Measurements from ENCODE around the gene KSR1. TPM values are rescaled to one million over a fixed set of nuclear protein-coding genes. Genes with fewer than 3 reads are reported as not detected.
"Not testable (repeated sequence)": the region's sequence is repeated elsewhere in the genome, so short reads cannot be mapped to it uniquely, and the experiment has no call there.

KSR1 gene
- total and polyA plus RNA-seq, 2 of the 8 experiments (the other 6 are each of a cell fraction or from before 2014, with no cell fraction given), result 14.1 to 34.7 TPM

DNA sequence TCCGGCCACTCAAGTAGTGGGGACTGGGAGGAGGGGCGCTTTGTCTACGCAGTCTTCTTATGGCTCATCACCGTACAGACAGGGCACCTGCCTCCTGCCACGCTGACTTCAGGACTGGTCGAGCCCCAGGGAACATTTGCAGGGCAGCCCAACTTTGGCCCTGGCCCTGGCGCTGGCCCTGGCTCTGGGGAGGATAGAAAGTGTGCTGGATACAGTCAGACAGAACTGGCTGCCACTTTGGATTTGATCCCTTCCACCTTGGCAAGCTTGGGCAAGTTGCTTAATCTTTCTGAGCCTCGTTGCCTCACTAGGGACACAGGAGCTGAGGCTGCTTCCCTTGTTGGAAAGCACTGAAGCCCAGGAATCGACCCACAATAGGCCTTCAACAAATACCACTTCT, 188.3 kb downstream of the KSR1 start (continued):
- no peak for TF ChIP-seq PHF8 (conservative IDR thresholded peaks at IDR 0.05; ENCODE audit: low read depth, low read length)
- no peak for TF ChIP-seq NANOG (IDR thresholded peaks at IDR 0.05; ENCODE audit: insufficient read depth, low read depth, low read length, poor library complexity, severe bottlenecking)
- no peak for TF ChIP-seq EP300 (IDR thresholded peaks at IDR 0.05; ENCODE audit: borderline replicate concordance in 1 of 2, low read depth in 2 of 2, low read length in 2 of 2)
- TF ChIP-seq, protein P1, sequence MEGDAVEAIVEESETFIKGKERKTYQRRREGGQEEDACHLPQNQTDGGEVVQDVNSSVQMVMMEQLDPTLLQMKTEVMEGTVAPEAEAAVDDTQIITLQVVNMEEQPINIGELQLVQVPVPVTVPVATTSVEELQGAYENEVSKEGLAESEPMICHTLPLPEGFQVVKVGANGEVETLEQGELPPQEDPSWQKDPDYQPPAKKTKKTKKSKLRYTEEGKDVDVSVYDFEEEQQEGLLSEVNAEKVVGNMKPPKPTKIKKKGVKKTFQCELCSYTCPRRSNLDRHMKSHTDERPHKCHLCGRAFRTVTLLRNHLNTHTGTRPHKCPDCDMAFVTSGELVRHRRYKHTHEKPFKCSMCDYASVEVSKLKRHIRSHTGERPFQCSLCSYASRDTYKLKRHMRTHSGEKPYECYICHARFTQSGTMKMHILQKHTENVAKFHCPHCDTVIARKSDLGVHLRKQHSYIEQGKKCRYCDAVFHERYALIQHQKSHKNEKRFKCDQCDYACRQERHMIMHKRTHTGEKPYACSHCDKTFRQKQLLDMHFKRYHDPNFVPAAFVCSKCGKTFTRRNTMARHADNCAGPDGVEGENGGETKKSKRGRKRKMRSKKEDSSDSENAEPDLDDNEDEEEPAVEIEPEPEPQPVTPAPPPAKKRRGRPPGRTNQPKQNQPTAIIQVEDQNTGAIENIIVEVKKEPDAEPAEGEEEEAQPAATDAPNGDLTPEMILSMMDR (IDR thresholded peaks at IDR 0.05; ENCODE audit: control extremely low read depth in 1 of 3, insufficient read depth in 1 of 3, low read depth in 1 of 3, low read length in 3 of 3), result no peak

DNA sequence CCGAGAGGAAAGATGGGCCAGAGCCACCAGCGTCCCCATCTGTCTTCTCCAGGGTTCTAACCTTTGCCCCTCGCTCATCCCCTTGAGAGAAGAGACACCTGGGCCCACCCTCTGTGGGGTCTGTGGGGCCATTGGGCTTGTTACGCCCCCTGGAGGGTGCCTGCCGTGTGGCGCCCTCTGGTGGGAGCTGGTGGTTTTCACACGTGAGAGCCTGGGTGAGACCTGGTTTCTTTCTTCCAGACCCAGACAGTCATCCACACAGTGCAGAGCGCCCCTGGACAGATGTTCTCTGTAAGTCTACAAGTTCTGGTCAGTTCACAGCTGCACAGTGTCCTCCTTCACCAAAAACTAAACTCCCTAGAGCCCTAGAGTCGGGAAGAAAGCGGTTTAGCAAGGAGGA, 189.4 kb downstream of the KSR1 start:
- H4K5ac ChIP-seq (ENCODE audit: insufficient read length, low read depth, low read length); H3K27me3 ChIP-seq (replicated peaks in 1 of 4; ENCODE audit: control insufficient read depth in 3 of 4, extremely low read depth in 1 of 4, insufficient read depth in 3 of 4, low read length in 3 of 4); H2BK120ac ChIP-seq (replicated peaks; ENCODE audit: low read depth, low read length); H3K79me2 ChIP-seq (ENCODE audit: control insufficient read depth in 1 of 2, insufficient read depth in 2 of 2, low read length in 2 of 2); H2AK5ac ChIP-seq (ENCODE audit: low read depth, low read length); H4K20me1 ChIP-seq (replicated peaks in 1 of 2; ENCODE audit: control insufficient read depth in 1 of 2, insufficient read depth in 2 of 2, low read length in 2 of 2); H3K27ac ChIP-seq (ENCODE audit: low read depth, low read length); POLR2A ChIA-PET (ENCODE audit: partially characterized antibody); H4K91ac ChIP-seq (replicated peaks; ENCODE audit: insufficient read length, low read length); H3K4me2 ChIP-seq (ENCODE audit: insufficient read depth in 1 of 2, low read depth in 2 of 2, low read length in 2 of 2); H3K23me2 ChIP-seq (ENCODE audit: low read depth, low read length); DNase-seq (ENCODE audit: low read depth in 1 of 2, low spot score in 2 of 2); H2BK20ac ChIP-seq (ENCODE audit: low read length); H3K14ac ChIP-seq (ENCODE audit: insufficient read length); H3K9ac ChIP-seq (replicated peaks in 1 of 4; ENCODE audit: extremely low read depth in 1 of 4, low read depth in 3 of 4, low read length in 3 of 4); H3K4me3 ChIP-seq (ENCODE audit: extremely low read depth in 1 of 4, insufficient read depth in 2 of 4, low read depth in 3 of 4, low read length in 4 of 4); H2BK12ac ChIP-seq (ENCODE audit: low read depth, low read length); H3K4me1 ChIP-seq (replicated peaks in 1 of 4; ENCODE audit: control insufficient read depth in 3 of 4, insufficient read depth in 4 of 4, low read length in 3 of 4); H4K8ac ChIP-seq (ENCODE audit: extremely low read depth, insufficient read depth, low read length); H3K23ac ChIP-seq (ENCODE audit: insufficient read length); H3K36me3 ChIP-seq (ENCODE audit: control insufficient read depth in 2 of 4, insufficient read depth in 4 of 4, low read length in 3 of 4); H2BK5ac ChIP-seq (ENCODE audit: low read depth, low read length); H2AFZ ChIP-seq (ENCODE audit: low read length); H3K9me3 ChIP-seq (ENCODE audit: insufficient read depth in 2 of 2, low read depth in 1 of 2, low read length in 1 of 2); H3K4ac ChIP-seq (replicated peaks; ENCODE audit: insufficient read length, low read depth, low read length); H2BK15ac ChIP-seq (ENCODE audit: low read length); H3K18ac ChIP-seq (ENCODE audit: extremely low read depth, low read length); H3K56ac ChIP-seq (replicated peaks; ENCODE audit: insufficient read length, low read depth, low read length); H3K79me1 ChIP-seq (ENCODE audit: low read depth, low read length): not testable (repeated sequence)
- peak; percentile 96 for FAIRE-seq
- CTCF ChIA-PET (ENCODE audit: partially characterized antibody), result interaction anchor here (0.7 to 16.1 kb wide), 7 partner anchors 9 to 291 kb away, joined by 3 to 305 read pairs (median 5); no protein-coding TSS in a partner anchor
- 90% methylated on average over 2 of the region's 10 CpGs; no CpG with 5 or more reads in 1 of the 2 experiments for WGBS, 2 experiments (ENCODE audit: extremely low coverage in 1 of 2, insufficient coverage in 1 of 2, insufficient read length in 1 of 2, insufficient replicate concordance in 2 of 2, low coverage in 1 of 2, low lambda C conversion rate in 2 of 2, missing lambda C conversion rate in 1 of 2)

Data from H1 (cell line).